ENCODE results near the gene MT1M.
"Not testable (repeated sequence)": the region's sequence is repeated elsewhere in the genome, so short reads cannot be mapped to it uniquely, and the experiment has no call there.

MT1M gene

DNA sequence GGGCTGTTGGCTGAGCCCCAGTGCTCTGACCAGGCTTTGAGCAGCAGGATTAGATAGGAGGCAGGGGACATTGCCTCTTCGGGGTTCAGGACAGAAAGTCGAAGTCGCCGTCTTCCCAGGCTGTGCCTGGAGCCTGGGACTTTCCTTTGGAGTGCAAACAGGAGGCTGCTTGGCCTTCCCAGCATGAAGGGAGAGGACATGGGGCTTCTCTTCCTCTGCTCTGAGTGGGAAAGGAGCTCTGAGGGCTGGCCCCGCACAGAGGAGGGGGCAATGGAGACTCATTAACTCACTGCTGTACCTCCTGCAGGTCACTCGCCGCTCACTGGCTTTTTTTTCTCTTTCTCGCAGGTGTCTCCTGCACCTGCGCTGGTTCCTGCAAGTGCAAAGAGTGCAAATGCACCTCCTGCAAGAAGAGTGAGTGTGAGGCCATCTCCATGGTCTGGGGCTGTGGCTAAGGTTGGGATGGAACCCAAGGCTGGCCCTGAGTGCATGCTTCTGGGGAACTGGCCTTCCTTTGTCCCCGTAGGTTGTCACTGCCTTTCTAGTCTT is 25.9 kb downstream of the MT1M start:
- H3K9me3 ChIP-seq (ENCODE audit: control insufficient read depth in 5 of 5, low read length in 5 of 5) = no peaks in the 10 kb centered on the region
- H3K27ac ChIP-seq (ENCODE audit: low read depth, low read length) = no peak overlapping the region
- H3K4me3 ChIP-seq (ENCODE audit: low read depth in 1 of 5, low read length in 5 of 5) = peak overlapping the region; percentile 59 to 71 (median 66)
- H3K27me3 ChIP-seq (ENCODE audit: control insufficient read depth in 5 of 5, insufficient read depth in 4 of 5, low read length in 5 of 5) = peaks cover 4 to 13% (median 11%) of the 10 kb centered on the region in 5 donors
- H3K9ac ChIP-seq (ENCODE audit: low read length in 5 of 5) = peak overlapping the region in 3 of 5 donors; percentile 46 to 57 (median 48)
- no peaks in the 10 kb centered on the region for H3K36me3 ChIP-seq (ENCODE audit: control insufficient read depth in 5 of 5, insufficient read depth in 5 of 5, low read length in 5 of 5)
- peaks cover 5 to 22% (median 18%) of the 10 kb centered on the region in 5 donors for H3K4me1 ChIP-seq (ENCODE audit: control insufficient read depth in 5 of 5, insufficient read depth in 5 of 5, low read length in 5 of 5)

DNA sequence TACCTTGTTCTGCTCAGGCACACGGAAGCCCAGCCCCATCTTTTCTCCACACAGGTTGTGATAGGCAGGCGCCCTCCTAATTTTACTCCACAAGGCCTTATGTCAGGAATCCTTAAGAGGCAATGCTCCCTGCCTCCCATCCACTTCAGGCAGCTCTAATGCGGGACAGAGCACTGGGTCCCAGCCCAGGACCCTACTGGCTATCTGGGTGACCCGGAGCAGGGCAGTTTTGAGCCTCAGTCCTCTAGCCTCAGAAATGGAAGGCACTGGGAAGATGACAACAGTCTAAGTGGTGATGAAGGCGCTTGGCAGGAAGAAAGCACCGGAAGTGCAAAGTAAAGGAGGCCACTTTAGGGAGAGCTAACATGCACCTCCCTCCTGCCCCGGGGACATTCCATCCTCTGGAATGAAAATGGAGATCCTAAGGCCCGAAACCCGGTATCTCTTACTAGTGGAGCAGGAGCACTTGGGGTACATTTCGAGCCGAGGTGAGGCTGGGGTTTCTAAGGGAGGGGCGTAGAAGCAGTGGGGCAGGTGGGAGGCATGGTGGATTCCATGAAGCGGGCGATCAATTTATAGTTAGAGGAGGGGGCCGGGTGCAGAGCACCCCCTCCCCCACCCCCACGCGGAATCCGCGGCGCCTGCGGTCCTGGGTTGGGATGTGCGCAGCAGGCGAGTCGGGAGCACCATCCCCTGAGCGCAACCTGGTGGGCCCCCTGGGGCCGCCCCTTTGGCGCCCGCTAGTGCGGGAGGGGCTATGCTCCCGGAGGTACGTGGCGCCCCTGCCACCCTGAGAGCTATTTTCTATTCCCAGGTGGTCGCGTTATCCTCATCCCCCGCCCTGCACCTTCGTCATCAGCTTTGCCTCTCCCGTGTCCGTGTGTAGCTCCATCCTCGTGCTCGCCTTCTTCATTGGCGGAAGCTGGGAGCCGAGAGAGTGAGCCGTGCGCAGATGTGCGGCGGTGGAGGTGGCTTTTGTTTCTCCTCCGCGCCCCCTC is 30.2 kb downstream of the MT1M start:
- Histone ChIP-seq H3K27ac (ENCODE audit: low read depth, low read length) (no peak overlapping the region), H3K4me3 (ENCODE audit: low read depth in 1 of 5, low read length in 5 of 5) (no peak overlapping the region), H3K4me1 (ENCODE audit: control insufficient read depth in 5 of 5, insufficient read depth in 5 of 5, low read length in 5 of 5) (peaks cover 3 to 18% (median 14%) of the 10 kb centered on the region in 5 donors), H3K9me3 (ENCODE audit: control insufficient read depth in 5 of 5, low read length in 5 of 5) (no peaks in the 10 kb centered on the region), H3K36me3 (ENCODE audit: control insufficient read depth in 5 of 5, insufficient read depth in 5 of 5, low read length in 5 of 5) (no peaks in the 10 kb centered on the region), H3K9ac (ENCODE audit: low read length in 5 of 5) (no peak overlapping the region), H3K27me3 (ENCODE audit: control insufficient read depth in 5 of 5, insufficient read depth in 4 of 5, low read length in 5 of 5) (peaks cover 4 to 17% (median 13%) of the 10 kb centered on the region in 5 donors)

DNA sequence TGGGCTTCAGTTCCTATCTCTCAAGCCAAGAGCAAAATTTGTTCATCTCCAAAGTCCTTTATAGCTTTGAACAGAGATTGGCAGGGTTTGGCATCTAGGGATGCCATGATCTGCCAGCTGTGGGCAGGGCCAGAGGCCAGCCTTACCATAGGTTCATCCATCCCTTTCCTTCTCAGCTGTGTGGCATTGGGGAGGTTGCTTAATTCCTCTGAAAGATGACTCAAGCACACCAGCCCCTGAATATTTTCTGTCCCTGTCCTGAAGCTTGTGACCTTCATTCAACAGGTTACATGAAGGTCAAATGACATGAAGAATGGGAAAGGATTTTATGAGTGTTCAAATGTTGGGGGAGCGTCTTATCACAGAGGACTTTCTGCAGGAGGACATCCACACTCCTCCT is 32.0 kb downstream of the MT1M start:
- Histone ChIP-seq H3K9me3 (ENCODE audit: control insufficient read depth in 5 of 5, low read length in 5 of 5) (no peaks in the 10 kb centered on the region), H3K27ac (ENCODE audit: low read depth, low read length) (no peak overlapping the region), H3K4me3 (ENCODE audit: low read depth in 1 of 5, low read length in 5 of 5) (no peak overlapping the region), H3K36me3 (ENCODE audit: control insufficient read depth in 5 of 5, insufficient read depth in 5 of 5, low read length in 5 of 5) (no peaks in the 10 kb centered on the region), H3K4me1 (ENCODE audit: control insufficient read depth in 5 of 5, insufficient read depth in 5 of 5, low read length in 5 of 5) (peaks cover 0 to 17% (median 11%) of the 10 kb centered on the region in 5 donors), H3K27me3 (ENCODE audit: control insufficient read depth in 5 of 5, insufficient read depth in 4 of 5, low read length in 5 of 5) (peaks cover 4 to 30% (median 26%) of the 10 kb centered on the region in 5 donors), H3K9ac (ENCODE audit: low read length in 5 of 5) (no peak overlapping the region)

DNA sequence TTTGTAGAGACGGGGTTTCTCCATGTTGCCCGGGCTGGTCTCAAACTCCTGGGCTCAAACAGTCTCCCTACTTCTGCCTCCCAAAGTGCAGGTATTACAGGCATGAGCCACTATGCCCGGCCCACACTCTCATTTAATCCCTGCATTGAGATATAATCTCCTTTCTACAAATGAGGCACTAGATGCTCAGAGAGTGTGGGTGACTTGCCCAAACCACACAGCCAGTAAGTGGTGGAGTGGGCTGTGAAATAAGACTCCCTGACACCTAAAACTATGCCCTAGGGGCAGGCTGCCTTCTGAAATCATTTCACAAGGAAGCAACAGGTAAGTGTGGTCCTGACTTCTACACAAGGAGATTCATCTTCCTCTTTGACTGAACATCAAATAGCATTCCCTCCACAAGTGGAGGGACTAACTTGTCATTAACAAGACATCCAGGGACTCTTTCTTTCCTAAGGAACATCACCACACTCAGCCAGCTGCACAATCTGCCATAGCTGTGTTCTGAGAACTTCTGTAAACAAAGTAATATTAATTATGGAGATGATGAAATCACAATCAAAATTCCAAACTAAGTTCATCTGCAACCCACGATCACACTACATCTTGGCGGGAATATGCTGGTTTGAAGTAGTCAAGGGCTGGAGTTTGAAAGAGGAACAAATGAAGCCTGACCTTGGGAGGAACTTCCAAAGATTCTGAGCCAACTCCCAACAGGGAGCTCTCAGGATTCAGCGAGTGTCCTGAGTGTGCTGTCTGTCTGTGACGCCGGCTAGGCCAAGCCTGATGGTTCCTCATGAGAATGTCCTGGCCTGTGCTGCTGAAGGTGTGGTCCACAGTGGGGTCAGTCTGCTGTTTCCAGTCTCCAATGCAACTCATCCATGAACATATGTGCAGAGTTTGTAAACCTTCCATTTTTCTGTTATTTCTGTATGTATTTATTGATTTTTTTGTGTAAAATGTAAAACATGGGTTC is 33.1 kb downstream of the MT1M start:
- Histone ChIP-seq H3K4me1 (ENCODE audit: control insufficient read depth in 5 of 5, insufficient read depth in 5 of 5, low read length in 5 of 5) (peaks cover 0 to 24% (median 17%) of the 10 kb centered on the region in 5 donors), H3K27me3 (ENCODE audit: control insufficient read depth in 5 of 5, insufficient read depth in 4 of 5, low read length in 5 of 5) (peaks cover 4 to 39% (median 26%) of the 10 kb centered on the region in 5 donors)
- not testable (repeated sequence) for H3K9me3 ChIP-seq (ENCODE audit: control insufficient read depth in 5 of 5, low read length in 5 of 5); H3K9ac ChIP-seq (ENCODE audit: low read length in 5 of 5); H3K27ac ChIP-seq (ENCODE audit: low read depth, low read length); H3K36me3 ChIP-seq (ENCODE audit: control insufficient read depth in 5 of 5, insufficient read depth in 5 of 5, low read length in 5 of 5); H3K4me3 ChIP-seq (ENCODE audit: low read depth in 1 of 5, low read length in 5 of 5)

DNA sequence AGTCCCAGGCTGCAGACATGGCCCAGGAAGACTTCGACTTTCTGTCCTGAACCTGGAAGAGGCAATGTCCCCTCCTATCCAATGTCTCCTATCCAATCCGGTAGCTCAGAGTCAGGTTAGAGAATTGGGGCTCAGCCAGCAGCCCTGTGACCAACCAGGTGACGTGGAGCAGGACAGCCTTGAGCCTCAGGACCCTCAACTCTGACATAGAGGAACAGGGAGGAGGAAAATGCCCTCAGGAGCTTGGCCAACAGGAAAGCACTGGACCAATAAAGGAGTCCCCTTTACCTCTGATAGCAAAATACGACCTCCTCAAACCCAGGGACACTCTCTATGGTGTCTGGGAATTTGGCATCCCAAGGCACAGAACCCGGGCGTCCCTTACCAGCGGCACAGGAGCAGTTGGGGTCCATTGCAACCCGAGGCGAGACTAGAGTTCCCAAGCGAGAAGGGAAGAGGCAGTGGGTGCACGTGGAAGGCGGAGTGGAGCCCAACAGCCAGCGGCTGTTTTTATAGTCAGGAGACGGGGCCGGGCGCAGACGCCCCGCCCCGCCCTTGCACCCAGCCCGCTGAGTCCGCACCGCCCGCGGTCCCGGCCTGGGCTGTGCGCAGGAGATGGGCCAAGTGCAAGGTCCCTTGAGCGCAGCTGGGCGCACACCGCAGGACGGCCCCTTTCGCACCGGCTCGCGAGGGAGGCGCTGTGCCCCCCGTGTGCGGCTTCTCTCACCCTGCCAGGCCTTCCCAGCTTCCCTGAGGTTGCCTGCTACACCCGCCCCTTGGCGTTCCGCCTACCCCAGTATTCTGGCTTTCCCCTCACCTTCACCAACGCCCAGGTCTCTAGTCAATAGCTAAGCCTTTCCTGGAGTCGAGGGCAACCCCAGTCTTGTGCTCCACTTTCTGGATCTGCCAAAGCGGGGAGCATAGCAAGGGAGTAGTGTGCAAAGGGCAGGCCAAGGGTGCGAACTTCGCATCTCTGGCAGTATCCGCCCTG is 35.4 kb downstream of the MT1M start, which contains the start of gene MT1G:
TSS of gene MT1G (minus strand) at position 485 of the 991 bp plus-strand sequence. CDS start at position 413, 72 bp downstream.
- Histone ChIP-seq H3K27ac (ENCODE audit: low read depth, low read length) (no peak within 1 kb of the TSS), H3K4me1 (ENCODE audit: control insufficient read depth in 5 of 5, insufficient read depth in 5 of 5, low read length in 5 of 5) (peaks cover 0 to 21% (median 17%) of the 10 kb centered on the region in 5 donors), H3K36me3 (ENCODE audit: control insufficient read depth in 5 of 5, insufficient read depth in 5 of 5, low read length in 5 of 5) (no peaks in the 10 kb centered on the region), H3K4me3 (ENCODE audit: low read depth in 1 of 5, low read length in 5 of 5) (peak within 1 kb of the TSS in 4 of 5 donors; percentile 17 to 41 (median 26)), H3K27me3 (ENCODE audit: control insufficient read depth in 5 of 5, insufficient read depth in 4 of 5, low read length in 5 of 5) (peaks cover 1 to 34% (median 22%) of the 10 kb centered on the region in 5 donors), H3K9me3 (ENCODE audit: control insufficient read depth in 5 of 5, low read length in 5 of 5) (no peaks in the 10 kb centered on the region), H3K9ac (ENCODE audit: low read length in 5 of 5) (no peak within 1 kb of the TSS)

DNA sequence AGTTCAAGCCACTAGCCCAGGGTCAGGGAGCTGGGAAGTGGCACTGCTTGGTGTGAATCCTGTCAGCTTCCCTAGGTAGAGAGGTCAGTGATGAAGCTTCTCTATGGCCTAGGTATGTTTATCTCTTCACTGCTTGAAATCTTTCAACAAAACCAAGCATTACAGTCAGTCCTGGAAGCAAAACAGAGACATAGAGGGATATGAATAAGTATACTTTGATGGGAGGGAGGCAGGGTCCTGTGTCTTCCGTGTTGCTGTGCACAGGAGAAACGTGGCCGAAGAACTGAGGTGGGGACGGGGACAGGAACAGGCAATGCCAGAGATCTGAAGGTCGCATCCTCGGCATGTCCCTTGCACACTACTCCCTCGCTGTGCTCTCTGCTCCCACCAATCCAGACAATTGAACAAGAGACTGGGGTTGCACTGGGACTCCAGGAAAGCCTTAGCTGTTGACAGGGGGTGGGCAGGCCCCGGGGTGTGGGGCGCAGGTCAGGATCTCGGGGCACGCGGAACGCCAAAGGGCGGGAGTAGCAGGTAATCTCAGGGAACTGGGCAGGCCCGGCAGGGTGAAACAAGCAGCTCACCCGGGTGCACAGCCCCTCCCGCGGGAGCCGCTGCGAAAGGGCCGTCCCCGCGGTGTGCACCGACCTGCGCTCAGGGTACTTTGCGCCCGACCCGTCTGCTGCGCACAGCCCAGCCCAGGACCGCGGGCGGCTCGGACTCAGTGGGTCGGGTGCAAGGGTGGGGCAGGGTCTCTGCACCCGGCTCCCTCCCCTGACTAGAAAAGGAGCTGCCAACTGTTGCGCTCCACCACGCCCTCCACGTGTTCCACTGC is 36.8 kb downstream of the MT1M start, which contains the start of gene MT1H:
TSS of gene MT1H (plus strand) at position 810 of the 835 bp plus-strand sequence. CDS start 71 bp downstream, outside the sequence.
- peaks cover 0 to 28% (median 19%) of the 10 kb centered on the region in 5 donors for H3K27me3 ChIP-seq (ENCODE audit: control insufficient read depth in 5 of 5, insufficient read depth in 4 of 5, low read length in 5 of 5)

DNA sequence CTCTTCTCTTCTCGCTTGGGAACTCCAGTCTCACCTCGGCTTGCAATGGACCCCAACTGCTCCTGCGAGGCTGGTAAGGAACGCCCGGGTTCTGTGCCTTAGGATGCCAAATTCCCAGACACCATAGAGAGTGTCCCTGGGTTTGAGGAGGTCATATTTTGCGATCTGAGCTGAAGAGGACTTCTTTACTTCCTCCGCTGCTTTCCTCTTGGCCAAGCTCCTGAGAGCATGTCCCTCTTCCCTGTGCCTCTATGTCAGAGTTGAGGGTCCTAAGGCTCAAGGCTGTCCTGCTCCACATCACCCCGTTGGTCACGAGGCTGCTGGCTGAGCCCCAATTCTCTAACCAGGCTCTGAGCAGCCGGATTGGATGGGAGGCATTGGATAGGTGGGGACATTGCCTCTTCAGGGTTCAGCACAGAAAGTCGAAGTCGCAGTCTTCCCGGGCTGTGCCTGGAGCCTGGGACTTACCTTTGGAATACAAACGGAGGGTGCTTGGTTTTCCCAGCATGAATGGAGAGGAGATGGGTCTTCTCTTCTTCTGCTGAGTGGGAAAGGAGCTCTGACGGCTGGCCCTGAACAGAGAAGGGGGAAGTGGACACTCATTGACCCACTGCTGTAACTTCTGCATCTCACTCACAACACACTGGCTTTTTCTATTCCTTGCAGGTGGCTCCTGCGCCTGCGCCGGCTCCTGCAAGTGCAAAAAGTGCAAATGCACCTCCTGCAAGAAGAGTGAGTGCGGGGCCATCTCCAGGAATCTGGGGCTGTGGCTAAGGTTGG is 37.6 kb downstream of the MT1M start:
- Histone ChIP-seq H3K27ac (ENCODE audit: low read depth, low read length) (no peak overlapping the region), H3K36me3 (ENCODE audit: control insufficient read depth in 5 of 5, insufficient read depth in 5 of 5, low read length in 5 of 5) (no peaks in the 10 kb centered on the region), H3K9me3 (ENCODE audit: control insufficient read depth in 5 of 5, low read length in 5 of 5) (no peaks in the 10 kb centered on the region), H3K4me3 (ENCODE audit: low read depth in 1 of 5, low read length in 5 of 5) (no peak overlapping the region), H3K4me1 (ENCODE audit: control insufficient read depth in 5 of 5, insufficient read depth in 5 of 5, low read length in 5 of 5) (peaks cover 0 to 21% (median 17%) of the 10 kb centered on the region in 5 donors), H3K9ac (ENCODE audit: low read length in 5 of 5) (no peak overlapping the region), H3K27me3 (ENCODE audit: control insufficient read depth in 5 of 5, insufficient read depth in 4 of 5, low read length in 5 of 5) (peaks cover 0 to 28% (median 15%) of the 10 kb centered on the region in 5 donors)

More for the DNA sequence above, 36.8 kb downstream of the MT1M start, which contains the start of gene MT1H:
- no peak within 1 kb of the TSS for H3K9ac ChIP-seq (ENCODE audit: low read length in 5 of 5)
- H3K27ac ChIP-seq (ENCODE audit: low read depth, low read length) = no peak within 1 kb of the TSS
- H3K4me3 ChIP-seq (ENCODE audit: low read depth in 1 of 5, low read length in 5 of 5) = no peak within 1 kb of the TSS
- no peaks in the 10 kb centered on the region for H3K9me3 ChIP-seq (ENCODE audit: control insufficient read depth in 5 of 5, low read length in 5 of 5)
- no peaks in the 10 kb centered on the region for H3K36me3 ChIP-seq (ENCODE audit: control insufficient read depth in 5 of 5, insufficient read depth in 5 of 5, low read length in 5 of 5)
- peaks cover 0 to 21% (median 17%) of the 10 kb centered on the region in 5 donors for H3K4me1 ChIP-seq (ENCODE audit: control insufficient read depth in 5 of 5, insufficient read depth in 5 of 5, low read length in 5 of 5)

DNA sequence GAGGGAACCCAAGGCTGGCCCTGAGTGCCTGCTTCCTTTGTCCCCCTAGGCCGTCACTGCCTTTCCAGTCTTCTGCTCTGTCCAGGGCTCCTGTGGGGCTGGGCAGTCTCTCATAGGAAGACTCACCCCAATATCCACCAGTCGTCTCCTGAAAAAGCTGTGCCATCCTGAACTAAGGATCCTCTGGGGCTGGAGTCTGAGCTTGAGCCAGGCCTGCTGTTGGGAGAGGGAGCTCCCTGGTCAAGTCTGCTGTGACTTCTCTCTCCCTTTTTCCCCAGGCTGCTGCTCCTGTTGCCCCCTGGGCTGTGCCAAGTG is 38.1 kb downstream of the MT1M start:
- H3K27me3 ChIP-seq (ENCODE audit: control insufficient read depth in 5 of 5, insufficient read depth in 4 of 5, low read length in 5 of 5) = peaks cover 0 to 32% (median 15%) of the 10 kb centered on the region in 5 donors
- H3K9me3 ChIP-seq (ENCODE audit: control insufficient read depth in 5 of 5, low read length in 5 of 5) = no peaks in the 10 kb centered on the region
- no peaks in the 10 kb centered on the region for H3K36me3 ChIP-seq (ENCODE audit: control insufficient read depth in 5 of 5, insufficient read depth in 5 of 5, low read length in 5 of 5)
- H3K27ac ChIP-seq (ENCODE audit: low read depth, low read length) = no peak overlapping the region
- no peak overlapping the region for H3K4me3 ChIP-seq (ENCODE audit: low read depth in 1 of 5, low read length in 5 of 5)
- peaks cover 0 to 21% (median 17%) of the 10 kb centered on the region in 5 donors for H3K4me1 ChIP-seq (ENCODE audit: control insufficient read depth in 5 of 5, insufficient read depth in 5 of 5, low read length in 5 of 5)
- H3K9ac ChIP-seq (ENCODE audit: low read length in 5 of 5) = no peak overlapping the region
